Neural progenitor cell (in vitro differentiated cells): Measurements from ENCODE around the gene CEMIP2. TPM values are rescaled to one million over a fixed set of nuclear protein-coding genes. Genes with fewer than 3 reads are reported as not detected.

Source experiments
- DNase-seq: peaks from one replicate; pipeline ENCODE4 v3.0.0-alpha.2; 2016; ENCODE audit warnings: low spot score
- H2AFZ ChIP-seq: fragments of 200-600 bp; sonication (generic); replicated peaks from 2 replicates; pipeline ENCODE4 v1.6.1; 2016; ENCODE audit warnings: antibody characterized with exemption
- H3F3A ChIP-seq: fragments of 200-600 bp; sonication (generic); 2 replicates; pipeline ENCODE4 v1.6.1; 2016; ENCODE audit warnings: antibody characterized with exemption, low read depth
- H3K27ac ChIP-seq: fragments of 200-600 bp; sonication (generic); 2 replicates; pipeline ENCODE4 v1.5.1; 2016; ENCODE audit warnings: mild to moderate bottlenecking
- H3K27me3 ChIP-seq: fragments of 200-600 bp; sonication (generic); 2 replicates; pipeline ENCODE4 v1.6.1; 2016; ENCODE audit warnings: mild to moderate bottlenecking, moderate library complexity
- H3K36me3 ChIP-seq: fragments of 200-600 bp; sonication (generic); 2 replicates; pipeline ENCODE4 v1.5.1; 2016
- H3K4me1 ChIP-seq: fragments of 200-600 bp; sonication (generic); 2 replicates; pipeline ENCODE4 v1.6.1; 2016; ENCODE audit warnings: mixed run types
- H3K4me2 ChIP-seq: fragments of 200-600 bp; sonication (generic); 2 replicates; pipeline ENCODE4 v1.6.1; 2016
- H3K4me3 ChIP-seq: fragments of 200-600 bp; sonication (generic); 2 replicates; pipeline ENCODE4 v1.5.1; 2016
- H3K79me2 ChIP-seq: fragments of 200-600 bp; sonication (generic); 2 replicates; pipeline ENCODE4 v1.6.1; 2016; ENCODE audit warnings: low read depth
- H3K9ac ChIP-seq: fragments of 200-600 bp; sonication (generic); 2 replicates; pipeline ENCODE4 v1.6.1; 2016
- H3K9me3 ChIP-seq: fragments of 200-600 bp; sonication (generic); 2 replicates; pipeline ENCODE4 v1.5.1; 2016; ENCODE audit warnings: low read depth
- H4K20me1 ChIP-seq: fragments of 200-600 bp; sonication (generic); 2 replicates; pipeline ENCODE4 v1.6.1; 2016; ENCODE audit warnings: low read depth
- H3K27ac Mint-ChIP-seq: 3 replicates; pipeline ENCODE4 v1.8.0; 2021; ENCODE audit warnings: mixed read lengths
- H3K27me3 Mint-ChIP-seq: 2 replicates; pipeline ENCODE4 v1.8.0; 2022; ENCODE audit warnings: low read depth, mild to moderate bottlenecking, inconsistent platforms, moderate library complexity, mixed read lengths; ENCODE audit not compliant: insufficient read depth
- H3K36me3 Mint-ChIP-seq: 3 replicates; pipeline ENCODE4 v1.8.0; 2021; ENCODE audit warnings: mixed read lengths
- H3K4me1 Mint-ChIP-seq: 3 replicates; pipeline ENCODE4 v1.8.0; 2021; ENCODE audit warnings: mixed read lengths
- H3K4me3 Mint-ChIP-seq: 3 replicates; pipeline ENCODE4 v1.8.0; 2021; ENCODE audit warnings: mild to moderate bottlenecking, moderate library complexity, mixed read lengths
- H3K9me3 Mint-ChIP-seq: 3 replicates; pipeline ENCODE4 v1.8.0; 2020; ENCODE audit warnings: mixed read lengths
- CTCF ChIP-seq: fragments of 200-600 bp; sonication (generic); IDR thresholded peaks from 2 replicates; pipeline ENCODE4 v1.5.1; 2017; ENCODE audit warnings: antibody characterized with exemption, mild to moderate bottlenecking
- EZH2 ChIP-seq: fragments of 200-600 bp; sonication (generic); IDR thresholded peaks from 2 replicates; pipeline ENCODE4 v1.6.1; 2017; ENCODE audit warnings: antibody characterized with exemption, mild to moderate bottlenecking, moderate library complexity
- EZH2phosphoT487 ChIP-seq: fragments of 200-600 bp; sonication (generic); IDR thresholded peaks from 2 replicates; pipeline ENCODE4 v1.6.1; 2017; ENCODE audit warnings: antibody characterized with exemption
- total RNA-seq: library from RNA; depleted of rRNA; stranded (reverse); fragments of >200 nt; gene quantifications from 2 replicates; pipeline ENCODE4 v1.2.3, GENCODE V29; 2015; ENCODE audit warnings: low replicate concordance

CEMIP2 gene
- total RNA-seq, 1 donor from 2014 or later: 218 TPM

- Histone ChIP-seq H2AFZ (no peak overlapping the region), H3K27ac (no peak overlapping the region), H3K9me3 (no peaks in the 10 kb centered on the region), H3K27me3 (no peaks in the 10 kb centered on the region), H3K79me2 (no peaks in the 10 kb centered on the region), H3K4me2 (no peak overlapping the region), H3K4me1 (no peaks in the 10 kb centered on the region), H4K20me1 (no peaks in the 10 kb centered on the region), H3K4me3 (no peak overlapping the region), H3F3A (peaks cover 13% of the 10 kb centered on the region), H3K36me3 (no peaks in the 10 kb centered on the region), H3K9ac (no peak overlapping the region)
- Mint-ChIP-seq H3K9me3 (peaks cover 7% of the 10 kb centered on the region), H3K4me3 (no peak overlapping the region), H3K4me1 (no peaks in the 10 kb centered on the region), H3K27me3 (no peaks in the 10 kb centered on the region), H3K36me3 (peaks cover 8% of the 10 kb centered on the region), H3K27ac (no peak overlapping the region)
- no peak for DNase-seq
- TF ChIP-seq EZH2: no peak
- TF ChIP-seq EZH2phosphoT487: no peak
- no peak for TF ChIP-seq CTCF
Measured at GRCh38 chr9:71672573-71672972, 95.7 kb downstream of the CEMIP2 start.

- no peaks in the 10 kb centered on the region for H4K20me1 ChIP-seq
- no peak overlapping the region for H3K4me3 ChIP-seq
- Mint-ChIP-seq H3K27me3 (no peaks in the 10 kb centered on the region), H3K4me1 (no peaks in the 10 kb centered on the region), H3K27ac (no peak overlapping the region), H3K36me3 (no peaks in the 10 kb centered on the region), H3K4me3 (no peak overlapping the region), H3K9me3 (peaks cover 2% of the 10 kb centered on the region)
- H3K9me3 ChIP-seq: no peaks in the 10 kb centered on the region
- TF ChIP-seq EZH2 (no peak), EZH2phosphoT487 (no peak), CTCF (no peak)
- no peak overlapping the region for H3K4me2 ChIP-seq
- H3K27ac ChIP-seq: no peak overlapping the region
- no peaks in the 10 kb centered on the region for H3K4me1 ChIP-seq
- H3K36me3 ChIP-seq: no peaks in the 10 kb centered on the region
- peaks cover 6% of the 10 kb centered on the region for H3F3A ChIP-seq
- DNase-seq: no peak
- no peak overlapping the region for H3K9ac ChIP-seq
- no peaks in the 10 kb centered on the region for H3K27me3 ChIP-seq
- H3K79me2 ChIP-seq: no peaks in the 10 kb centered on the region
- H2AFZ ChIP-seq: no peak overlapping the region
Measured at GRCh38 chr9:71671289-71671688, 97.0 kb downstream of the CEMIP2 start.

- Histone ChIP-seq H3K27ac (no peak overlapping the region), H3F3A (peaks cover 6% of the 10 kb centered on the region), H3K79me2 (no peaks in the 10 kb centered on the region), H3K4me2 (no peak overlapping the region), H2AFZ (no peak overlapping the region), H3K4me1 (no peaks in the 10 kb centered on the region), H4K20me1 (no peaks in the 10 kb centered on the region), H3K27me3 (no peaks in the 10 kb centered on the region), H3K4me3 (no peak overlapping the region), H3K36me3 (no peaks in the 10 kb centered on the region), H3K9me3 (no peaks in the 10 kb centered on the region), H3K9ac (no peak overlapping the region)
- Mint-ChIP-seq H3K27ac (no peak overlapping the region), H3K9me3 (no peaks in the 10 kb centered on the region), H3K27me3 (no peaks in the 10 kb centered on the region), H3K36me3 (no peaks in the 10 kb centered on the region), H3K4me3 (no peak overlapping the region), H3K4me1 (no peaks in the 10 kb centered on the region)
- no peak for DNase-seq
- no peak for TF ChIP-seq CTCF
- TF ChIP-seq EZH2phosphoT487: no peak
- TF ChIP-seq EZH2: no peak
Measured at GRCh38 chr9:71670121-71670520, 98.2 kb downstream of the CEMIP2 start.
